ENCODE measurements around the gene MGAT4B.

Gene MGAT4B

DNA sequence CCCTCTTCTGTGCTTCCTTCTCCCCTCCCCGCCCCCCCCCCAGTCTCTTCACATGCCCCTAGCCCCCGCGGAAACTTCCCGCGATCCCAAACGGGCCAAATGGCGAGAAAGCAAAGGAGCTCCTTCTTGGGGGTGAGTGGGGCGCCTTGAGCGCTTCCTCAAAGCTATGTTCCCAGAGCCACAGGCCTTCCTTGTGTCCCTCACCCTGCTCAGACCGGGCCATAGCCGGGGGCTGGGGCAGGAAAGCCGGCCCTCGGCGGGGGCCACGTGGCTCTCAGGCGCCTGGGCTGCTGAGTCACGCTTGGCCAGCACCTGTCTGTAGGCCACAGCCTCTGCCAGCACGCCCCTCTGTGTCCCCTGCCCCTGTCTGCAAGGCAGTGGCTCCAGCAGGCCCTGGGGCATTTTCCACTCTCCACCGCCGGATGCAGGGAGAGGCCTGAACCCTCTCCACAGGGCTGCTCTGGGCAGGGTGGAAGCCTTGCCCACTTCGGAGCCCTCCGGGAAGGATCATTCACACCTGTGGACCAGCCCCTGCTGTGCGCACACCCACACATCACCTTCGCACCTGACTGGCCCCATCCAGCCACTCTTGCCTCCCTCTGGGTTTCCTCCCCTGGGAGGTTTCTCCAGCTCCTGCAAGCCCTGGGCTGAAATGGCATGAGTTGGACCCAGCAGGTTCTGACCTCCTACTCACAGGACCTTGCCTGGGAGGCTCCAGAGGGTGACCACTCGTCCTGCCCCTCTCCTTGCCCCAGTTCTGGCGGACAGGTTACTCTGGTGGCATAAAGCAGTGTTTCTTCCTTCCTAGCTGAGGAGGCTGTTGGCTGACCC lies 12.8 kb upstream of the MGAT4B start:
- Histone ChIP-seq H3K27ac (ENCODE audit: low read depth, low read length) (peak overlapping the region; percentile 100), H3K9ac (ENCODE audit: low read length in 5 of 5) (peak overlapping the region; percentile 90 to 100 (median 99)), H3K27me3 (ENCODE audit: control insufficient read depth in 5 of 5, insufficient read depth in 4 of 5, low read length in 5 of 5) (no peaks in the 10 kb centered on the region), H3K36me3 (ENCODE audit: control insufficient read depth in 5 of 5, insufficient read depth in 5 of 5, low read length in 5 of 5) (peaks cover 0 to 26% (median 22%) of the 10 kb centered on the region in 5 donors), H3K4me1 (ENCODE audit: control insufficient read depth in 5 of 5, insufficient read depth in 5 of 5, low read length in 5 of 5) (peaks cover 24 to 70% (median 63%) of the 10 kb centered on the region in 5 donors), H3K9me3 (ENCODE audit: control insufficient read depth in 5 of 5, low read length in 5 of 5) (no peaks in the 10 kb centered on the region), H3K4me3 (ENCODE audit: low read depth in 1 of 5, low read length in 5 of 5) (peak overlapping the region; percentile 71 to 95 (median 91))

DNA sequence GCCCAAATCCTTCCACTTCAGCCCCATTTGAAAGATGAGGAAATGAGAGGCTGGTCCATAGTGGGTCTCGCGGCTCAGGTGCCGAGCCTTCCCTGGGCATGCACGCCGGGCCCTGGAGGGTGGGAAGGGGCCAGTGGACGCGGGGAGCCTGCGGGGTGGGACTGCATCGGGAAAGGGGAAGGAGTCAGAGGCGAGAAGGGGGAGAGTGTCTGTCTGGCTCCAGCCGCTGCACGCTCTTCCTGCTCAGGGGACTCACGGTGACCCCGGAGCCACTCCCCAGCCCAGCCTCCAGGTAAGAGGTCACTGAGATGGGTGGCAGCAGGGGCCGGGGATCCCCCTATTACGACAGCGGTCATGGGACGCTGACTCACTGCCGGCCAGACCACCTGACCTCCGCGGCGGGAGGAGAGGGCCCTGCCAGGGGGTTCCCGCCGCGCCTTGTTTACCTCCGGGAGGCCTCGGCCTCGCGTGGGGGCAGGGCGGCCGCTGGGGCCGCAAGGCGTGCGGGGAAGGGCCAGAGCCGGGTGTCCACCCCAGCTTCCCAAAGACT lies 12.2 kb upstream of the MGAT4B start:
- H3K27me3 ChIP-seq (ENCODE audit: control insufficient read depth in 5 of 5, insufficient read depth in 4 of 5, low read length in 5 of 5), result no peaks in the 10 kb centered on the region
- H3K27ac ChIP-seq (ENCODE audit: low read depth, low read length), result peak overlapping the region; percentile 100
- H3K36me3 ChIP-seq (ENCODE audit: control insufficient read depth in 5 of 5, insufficient read depth in 5 of 5, low read length in 5 of 5), result peaks cover 0 to 21% (median 19%) of the 10 kb centered on the region in 5 donors
- H3K9ac ChIP-seq (ENCODE audit: low read length in 5 of 5), result peak overlapping the region; percentile 90 to 100 (median 99)
- H3K4me1 ChIP-seq (ENCODE audit: control insufficient read depth in 5 of 5, insufficient read depth in 5 of 5, low read length in 5 of 5), result peaks cover 21 to 63% (median 56%) of the 10 kb centered on the region in 5 donors
- H3K9me3 ChIP-seq (ENCODE audit: control insufficient read depth in 5 of 5, low read length in 5 of 5), result no peaks in the 10 kb centered on the region
- peak overlapping the region; percentile 50 to 95 (median 88) for H3K4me3 ChIP-seq (ENCODE audit: low read depth in 1 of 5, low read length in 5 of 5)

DNA sequence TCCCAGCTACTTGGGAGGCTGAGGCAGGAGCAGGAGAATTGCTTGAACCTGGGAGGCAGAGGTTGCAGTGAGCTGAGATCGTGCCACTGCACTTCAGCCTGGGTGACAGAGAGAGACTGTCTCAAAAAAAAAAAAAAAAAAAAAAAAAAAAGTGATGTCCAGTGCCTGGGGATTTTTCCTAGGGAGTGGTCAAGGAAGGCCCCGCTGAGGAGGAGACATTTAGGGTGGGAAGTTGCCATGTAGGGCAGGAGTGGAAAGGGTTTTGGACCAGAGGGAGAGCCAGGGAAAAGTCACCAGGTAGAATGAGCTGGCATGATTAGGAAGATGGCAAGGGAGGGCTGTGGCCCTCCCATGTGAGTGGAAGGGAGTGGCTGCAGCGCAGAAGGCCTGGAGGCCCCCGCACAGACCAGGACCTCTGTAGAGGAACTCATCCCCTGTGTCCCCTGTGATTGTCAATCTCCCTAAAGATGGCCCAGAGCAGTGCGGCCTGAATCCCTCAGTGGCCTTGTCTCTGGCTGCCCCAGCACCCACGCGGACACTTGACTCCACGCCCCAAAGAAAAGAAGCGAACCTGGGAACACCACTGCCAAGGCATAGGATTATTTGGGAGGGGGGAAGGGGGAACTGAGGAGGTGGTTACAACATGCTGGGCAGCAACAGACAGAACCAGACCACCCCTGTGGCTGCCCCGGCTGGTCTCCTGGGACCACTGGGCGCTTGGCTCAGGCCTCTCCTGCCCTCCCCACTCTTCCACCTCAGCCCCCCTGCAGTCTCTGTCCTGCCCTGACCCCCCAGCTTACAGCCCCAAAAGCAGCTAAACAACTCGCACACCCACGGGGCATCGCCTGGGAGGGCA lies 11.5 kb upstream of the MGAT4B start:
- H3K27ac ChIP-seq (ENCODE audit: low read depth, low read length), result peak overlapping the region; percentile 100
- H3K9me3 ChIP-seq (ENCODE audit: control insufficient read depth in 5 of 5, low read length in 5 of 5), result no peaks in the 10 kb centered on the region
- peak overlapping the region; percentile 50 to 95 (median 65) for H3K4me3 ChIP-seq (ENCODE audit: low read depth in 1 of 5, low read length in 5 of 5)
- H3K4me1 ChIP-seq (ENCODE audit: control insufficient read depth in 5 of 5, insufficient read depth in 5 of 5, low read length in 5 of 5), result peaks cover 19 to 56% (median 49%) of the 10 kb centered on the region in 5 donors
- H3K36me3 ChIP-seq (ENCODE audit: control insufficient read depth in 5 of 5, insufficient read depth in 5 of 5, low read length in 5 of 5), result peaks cover 0 to 18% (median 14%) of the 10 kb centered on the region in 5 donors
- H3K27me3 ChIP-seq (ENCODE audit: control insufficient read depth in 5 of 5, insufficient read depth in 4 of 5, low read length in 5 of 5), result no peaks in the 10 kb centered on the region
- peak overlapping the region; percentile 7 to 100 (median 78) for H3K9ac ChIP-seq (ENCODE audit: low read length in 5 of 5)

DNA sequence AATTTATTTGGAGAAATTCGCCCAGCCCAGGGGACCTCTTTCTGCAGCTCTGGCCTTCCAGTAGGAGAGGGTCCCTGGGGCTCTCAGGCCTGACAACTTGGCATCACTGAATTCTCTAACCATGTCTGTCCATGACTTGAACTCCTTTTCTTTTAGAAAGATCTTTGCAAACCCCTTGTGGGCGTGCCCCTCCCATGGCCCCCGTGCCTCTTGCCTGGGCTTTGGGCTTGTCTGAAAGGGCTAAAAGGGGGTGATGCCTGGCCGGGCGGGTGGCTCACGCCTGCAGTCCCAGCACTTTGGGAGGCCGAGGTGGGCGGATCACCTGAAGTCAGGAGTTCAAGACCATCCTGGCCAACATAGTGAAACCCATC lies 10.8 kb upstream of the MGAT4B start:
- peak overlapping the region; percentile 100 for H3K27ac ChIP-seq (ENCODE audit: low read depth, low read length)
- H3K27me3 ChIP-seq (ENCODE audit: control insufficient read depth in 5 of 5, insufficient read depth in 4 of 5, low read length in 5 of 5), result no peaks in the 10 kb centered on the region
- peaks cover 0 to 16% (median 12%) of the 10 kb centered on the region in 5 donors for H3K36me3 ChIP-seq (ENCODE audit: control insufficient read depth in 5 of 5, insufficient read depth in 5 of 5, low read length in 5 of 5)
- H3K9me3 ChIP-seq (ENCODE audit: control insufficient read depth in 5 of 5, low read length in 5 of 5), result no peaks in the 10 kb centered on the region
- H3K4me1 ChIP-seq (ENCODE audit: control insufficient read depth in 5 of 5, insufficient read depth in 5 of 5, low read length in 5 of 5), result peaks cover 14 to 49% (median 43%) of the 10 kb centered on the region in 5 donors
- peak overlapping the region in 4 of 5 donors; percentile 44 to 67 (median 58) for H3K4me3 ChIP-seq (ENCODE audit: low read depth in 1 of 5, low read length in 5 of 5)
- H3K9ac ChIP-seq (ENCODE audit: low read length in 5 of 5), result peak overlapping the region in 3 of 5 donors; percentile 30 to 74 (median 43)

DNA sequence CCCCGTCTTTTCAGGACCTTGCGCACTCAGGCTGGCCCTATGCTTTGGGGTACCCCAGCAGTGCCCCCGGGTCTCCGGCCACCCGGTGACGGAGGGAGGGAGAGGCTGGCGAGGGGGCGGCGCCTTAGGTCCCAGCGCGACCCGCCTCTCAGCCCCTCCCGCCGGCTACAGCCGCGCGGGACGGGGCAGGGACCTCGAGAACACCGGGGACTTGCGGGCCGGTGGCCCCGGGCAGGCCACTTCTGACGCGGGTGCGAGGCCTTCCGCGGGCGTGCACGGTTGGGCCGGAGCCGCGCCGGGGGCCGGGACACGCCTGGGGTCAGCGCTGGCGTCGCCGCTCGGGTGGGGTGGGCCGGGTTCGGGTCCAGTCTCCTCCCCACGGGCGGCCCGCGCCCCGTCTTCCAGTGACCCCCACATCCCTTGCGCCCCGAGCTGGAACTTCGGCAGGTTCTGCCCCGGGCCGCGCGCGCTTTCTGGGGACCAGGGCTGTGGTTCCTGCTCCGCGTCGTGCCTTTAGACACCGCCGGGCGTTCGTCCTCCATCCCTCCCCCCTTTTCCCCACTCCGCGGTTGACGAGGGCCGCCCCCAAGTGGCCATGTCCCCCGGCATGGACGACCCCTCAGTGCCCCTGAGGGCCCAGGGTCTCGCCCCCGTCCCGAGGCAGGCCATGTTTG lies 10.3 kb upstream of the MGAT4B start:
- no peaks in the 10 kb centered on the region for H3K27me3 ChIP-seq (ENCODE audit: control insufficient read depth in 5 of 5, insufficient read depth in 4 of 5, low read length in 5 of 5)
- H3K9me3 ChIP-seq (ENCODE audit: control insufficient read depth in 5 of 5, low read length in 5 of 5), result no peaks in the 10 kb centered on the region
- H3K27ac ChIP-seq (ENCODE audit: low read depth, low read length), result peak overlapping the region; percentile 100
- peaks cover 0 to 16% (median 9%) of the 10 kb centered on the region in 5 donors for H3K36me3 ChIP-seq (ENCODE audit: control insufficient read depth in 5 of 5, insufficient read depth in 5 of 5, low read length in 5 of 5)
- peak overlapping the region in 4 of 5 donors; percentile 30 to 76 (median 47) for H3K9ac ChIP-seq (ENCODE audit: low read length in 5 of 5)
- H3K4me3 ChIP-seq (ENCODE audit: low read depth in 1 of 5, low read length in 5 of 5), result peak overlapping the region in 4 of 5 donors; percentile 44 to 67 (median 58)
- peaks cover 9 to 44% (median 37%) of the 10 kb centered on the region in 5 donors for H3K4me1 ChIP-seq (ENCODE audit: control insufficient read depth in 5 of 5, insufficient read depth in 5 of 5, low read length in 5 of 5)

- peaks cover 7 to 40% (median 35%) of the 10 kb centered on the region in 5 donors for H3K4me1 ChIP-seq (ENCODE audit: control insufficient read depth in 5 of 5, insufficient read depth in 5 of 5, low read length in 5 of 5)
- no peak overlapping the region for H3K27ac ChIP-seq (ENCODE audit: low read depth, low read length)
- H3K36me3 ChIP-seq (ENCODE audit: control insufficient read depth in 5 of 5, insufficient read depth in 5 of 5, low read length in 5 of 5), result peaks cover 0 to 17% (median 9%) of the 10 kb centered on the region in 5 donors
- peak overlapping the region in 4 of 5 donors; percentile 4 to 76 (median 47) for H3K9ac ChIP-seq (ENCODE audit: low read length in 5 of 5)
- H3K9me3 ChIP-seq (ENCODE audit: control insufficient read depth in 5 of 5, low read length in 5 of 5), result no peaks in the 10 kb centered on the region
- H3K27me3 ChIP-seq (ENCODE audit: control insufficient read depth in 5 of 5, insufficient read depth in 4 of 5, low read length in 5 of 5), result no peaks in the 10 kb centered on the region
- peak overlapping the region in 3 of 5 donors; percentile 57 to 67 (median 59) for H3K4me3 ChIP-seq (ENCODE audit: low read depth in 1 of 5, low read length in 5 of 5)
Measured at GRCh38 chr5:179816401-179816795, 9.7 kb upstream of the MGAT4B start.

DNA sequence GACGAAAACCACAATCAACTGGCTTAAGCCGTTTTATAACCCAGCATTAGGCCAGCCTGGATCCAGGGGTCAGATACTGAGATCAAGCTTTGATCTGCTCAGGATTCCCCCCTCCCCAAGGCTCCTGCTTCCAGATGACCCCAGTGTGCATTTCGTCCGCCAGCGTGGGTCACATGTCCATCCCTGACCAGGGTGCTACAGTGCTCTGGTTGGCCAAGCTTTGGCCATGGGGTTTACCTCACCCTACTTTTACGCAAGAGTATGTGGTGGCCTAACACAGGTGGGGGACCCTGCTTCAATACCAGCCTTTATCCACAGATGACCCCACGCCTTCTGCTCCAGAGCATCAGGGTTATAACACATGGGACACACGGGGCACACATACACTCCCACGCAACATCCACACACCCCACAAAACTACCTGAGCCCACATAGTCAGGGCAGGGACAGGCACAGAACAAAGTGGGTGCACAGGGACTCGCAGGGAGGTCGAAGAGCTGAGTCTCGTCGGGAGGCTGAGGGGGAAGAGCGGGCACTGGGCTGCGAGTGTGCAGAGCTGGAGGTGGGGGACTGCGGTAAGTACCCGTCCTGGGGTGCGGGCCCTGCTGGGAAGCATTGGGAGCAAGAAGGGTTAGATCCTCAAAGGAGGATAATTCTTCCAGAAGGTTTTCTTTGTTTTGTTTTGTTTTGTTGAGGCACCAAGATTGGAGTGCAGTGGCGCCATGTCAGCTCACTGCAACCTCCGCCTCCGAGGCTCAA lies 9.0 kb upstream of the MGAT4B start:
- Histone ChIP-seq H3K27me3 (ENCODE audit: control insufficient read depth in 5 of 5, insufficient read depth in 4 of 5, low read length in 5 of 5) (no peaks in the 10 kb centered on the region), H3K9me3 (ENCODE audit: control insufficient read depth in 5 of 5, low read length in 5 of 5) (no peaks in the 10 kb centered on the region), H3K9ac (ENCODE audit: low read length in 5 of 5) (no peak overlapping the region), H3K27ac (ENCODE audit: low read depth, low read length) (no peak overlapping the region), H3K36me3 (ENCODE audit: control insufficient read depth in 5 of 5, insufficient read depth in 5 of 5, low read length in 5 of 5) (peaks cover 0 to 17% (median 9%) of the 10 kb centered on the region in 5 donors), H3K4me1 (ENCODE audit: control insufficient read depth in 5 of 5, insufficient read depth in 5 of 5, low read length in 5 of 5) (peaks cover 7 to 40% (median 35%) of the 10 kb centered on the region in 5 donors), H3K4me3 (ENCODE audit: low read depth in 1 of 5, low read length in 5 of 5) (no peak overlapping the region)

GRCh38 chr5:179814090-179814489 lies 7.4 kb upstream of the MGAT4B start:
- Histone ChIP-seq H3K9ac (ENCODE audit: low read length in 5 of 5) (no peak overlapping the region), H3K4me1 (ENCODE audit: control insufficient read depth in 5 of 5, insufficient read depth in 5 of 5, low read length in 5 of 5) (peaks cover 3 to 25% (median 23%) of the 10 kb centered on the region in 5 donors), H3K27me3 (ENCODE audit: control insufficient read depth in 5 of 5, insufficient read depth in 4 of 5, low read length in 5 of 5) (no peaks in the 10 kb centered on the region), H3K4me3 (ENCODE audit: low read depth in 1 of 5, low read length in 5 of 5) (no peak overlapping the region), H3K27ac (ENCODE audit: low read depth, low read length) (no peak overlapping the region), H3K36me3 (ENCODE audit: control insufficient read depth in 5 of 5, insufficient read depth in 5 of 5, low read length in 5 of 5) (peaks cover 0 to 17% (median 9%) of the 10 kb centered on the region in 5 donors), H3K9me3 (ENCODE audit: control insufficient read depth in 5 of 5, low read length in 5 of 5) (no peaks in the 10 kb centered on the region)
